ENCODE results near the gene CAND2.
"Not testable (repeated sequence)": the region's sequence is repeated elsewhere in the genome, so short reads cannot be mapped to it uniquely, and the experiment has no call there.

CAND2 gene

GRCh38 chr3:12841149-12841969, 44.9 kb downstream of the CAND2 start, which contains the start of gene RPL32:
RPL32 (minus strand) TSS chr3:12841565; CDS start chr3:12840237, 1,328 bp downstream.
- DNase-seq (ENCODE audit: extremely low spot score) = peak; percentile 87
- ChIA-PET CTCF (interaction anchor here (0.6 to 6.3 kb wide), 40 partner anchors 11 to 1283 kb away, joined by 3 to 87 read pairs (median 4); partner anchors contain the start of genes CAND2, CHCHD4, TMEM40 and TMEM43), POLR2A (interaction anchor here (0.5 to 2.4 kb wide), 4 partner anchors 9 to 122 kb away, joined by 3 to 18 read pairs (median 4); no protein-coding TSS in a partner anchor)
- TF ChIP-seq CTCF (IDR thresholded peaks at IDR 0.05; ENCODE audit: control extremely low read depth, extremely low read depth, low read depth, missing control alignments) = peak; percentile 78

DNA sequence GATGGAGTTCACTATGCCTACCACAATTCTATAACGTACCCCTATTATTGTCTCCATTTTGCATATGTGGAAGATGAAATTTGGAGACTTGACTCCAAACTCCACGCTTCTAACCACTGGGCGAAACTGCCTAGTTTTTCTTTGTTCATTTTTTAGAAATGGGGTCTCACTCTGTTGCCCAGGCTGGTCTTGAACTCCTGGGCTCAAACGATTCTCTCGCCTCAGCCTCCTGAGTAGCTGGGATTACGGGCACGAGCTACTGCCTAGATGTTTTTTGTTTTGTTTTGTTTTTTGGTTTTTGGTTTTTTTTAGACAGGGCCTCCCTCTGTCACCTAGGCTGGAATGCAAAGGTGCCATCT, 45.5 kb downstream of the CAND2 start:
- DNase-seq (ENCODE audit: extremely low spot score) = no peak
- ChIA-PET CTCF (interaction anchor here (0.6 to 6.3 kb wide), 36 partner anchors 10 to 1283 kb away, joined by 3 to 87 read pairs (median 4); partner anchors contain the start of genes CAND2, CHCHD4, TMEM40 and TMEM43), POLR2A (interaction anchor here (0.5 to 2.4 kb wide), 2 partner anchors 9 to 12 kb away, joined by 3 to 18 read pairs; no protein-coding TSS in a partner anchor)
- TF ChIP-seq CTCF (IDR thresholded peaks at IDR 0.05; ENCODE audit: control extremely low read depth, extremely low read depth, low read depth, missing control alignments) = no peak

DNA sequence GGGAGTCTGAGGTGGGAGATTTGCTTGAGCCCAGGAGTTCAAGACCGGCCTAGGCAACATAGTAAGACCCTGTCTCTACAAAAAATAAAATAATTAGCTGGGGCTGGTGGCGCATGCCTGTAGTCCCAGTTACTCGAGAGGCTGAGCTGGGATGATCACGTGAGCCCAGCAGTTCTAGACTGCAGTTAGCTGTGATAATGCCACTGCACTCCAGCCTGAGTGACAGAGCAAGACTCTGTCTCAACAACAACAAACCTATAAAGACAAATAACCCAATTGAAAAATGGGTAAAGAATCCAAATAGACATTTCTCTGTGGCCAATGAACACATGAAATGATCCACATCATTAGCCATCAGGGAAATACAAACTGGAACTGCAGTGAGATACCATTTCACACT, 46.0 kb downstream of the CAND2 start:
- POLR2A ChIA-PET = interaction anchor here (2.4 kb wide), 1 partner anchor 10 kb away, joined by 18 read pairs; no protein-coding TSS in a partner anchor
- no peak for DNase-seq (ENCODE audit: extremely low spot score)
- TF ChIP-seq CTCF (IDR thresholded peaks at IDR 0.05; ENCODE audit: control extremely low read depth, extremely low read depth, low read depth, missing control alignments) = no peak
- CTCF ChIA-PET = interaction anchor here (1.0 to 6.3 kb wide), 23 partner anchors 9 to 1282 kb away, joined by 3 to 87 read pairs (median 7); partner anchors contain the start of genes CAND2, CHCHD4, TMEM40 and TMEM43

- no peak for TF ChIP-seq CTCF (IDR thresholded peaks at IDR 0.05; ENCODE audit: control extremely low read depth, extremely low read depth, low read depth, missing control alignments)
- ChIA-PET CTCF (interaction anchor here (1.0 kb wide), 1 partner anchor 15 kb away, joined by 3 read pairs; no protein-coding TSS in a partner anchor), POLR2A (interaction anchor here (0.6 to 1.6 kb wide), 2 partner anchors 11 to 13 kb away, joined by 4 to 7 read pairs; no protein-coding TSS in a partner anchor)
- no peak for DNase-seq (ENCODE audit: extremely low spot score)
These were observed 49.3 kb downstream of the CAND2 start for GRCh38 chr3:12845811-12846210.

DNA sequence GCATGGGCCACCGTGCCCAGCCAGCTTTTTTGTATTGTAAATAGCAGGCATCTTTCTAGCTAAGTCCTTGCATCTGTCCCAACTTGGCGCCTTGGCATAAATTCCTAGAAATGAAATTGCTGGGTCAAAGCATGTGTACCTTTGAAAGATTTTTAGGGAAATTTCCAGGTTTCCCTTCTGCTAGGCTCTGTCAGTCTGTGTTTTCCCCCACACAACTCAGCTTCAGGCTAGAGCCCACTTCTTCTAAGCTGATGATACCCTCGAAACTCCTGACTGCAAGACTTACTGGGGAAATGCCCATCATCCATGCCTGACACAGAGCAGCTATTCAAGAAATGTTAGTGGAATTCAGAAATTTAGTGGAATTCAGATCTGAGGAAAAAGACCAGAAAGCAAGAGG, 55.7 kb downstream of the CAND2 start:
- CTCF ChIA-PET = interaction anchor here (0.7 to 3.1 kb wide), 6 partner anchors 10 to 40 kb away, joined by 3 to 17 read pairs (median 4); partner anchors contain the start of gene RPL32
- no peak for DNase-seq (ENCODE audit: extremely low spot score)
- TF ChIP-seq CTCF (IDR thresholded peaks at IDR 0.05; ENCODE audit: control extremely low read depth, extremely low read depth, low read depth, missing control alignments) = no peak
- POLR2A ChIA-PET = no interaction called here

DNA sequence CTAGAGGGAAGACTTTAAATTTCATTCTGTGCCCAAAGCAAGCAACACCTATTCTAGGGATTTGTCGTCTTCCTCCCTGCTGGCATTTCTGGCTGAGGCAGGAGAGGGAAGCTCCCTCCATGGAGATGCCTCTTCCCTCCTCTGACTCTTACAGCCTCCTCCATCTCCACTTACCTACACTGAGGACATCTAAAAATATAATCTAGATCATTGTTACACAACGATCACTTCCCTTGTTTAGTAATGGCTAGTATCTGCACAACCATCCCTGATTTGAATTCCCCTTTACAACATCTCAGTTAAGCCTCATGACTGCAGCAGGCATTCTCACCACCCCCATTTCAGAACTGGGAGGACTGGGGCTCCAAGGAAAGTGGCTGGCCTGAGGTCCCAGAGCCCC, 57.4 kb downstream of the CAND2 start:
- CTCF ChIA-PET = interaction anchor here (1.3 to 3.2 kb wide), 3 partner anchors 12 to 38 kb away, joined by 4 to 17 read pairs (median 13); partner anchors contain the start of gene RPL32
- not testable (repeated sequence) for DNase-seq (ENCODE audit: extremely low spot score)

More for the DNA sequence above, 57.4 kb downstream of the CAND2 start:
- POLR2A ChIA-PET = not testable (repeated sequence)
